Measurements from ENCODE around the gene TERT. TPM values are rescaled to one million over a fixed set of nuclear protein-coding genes. Genes with fewer than 3 reads are reported as not detected.
A peak's percentile ranks its signal among the peaks of the same experiment; 100 is the strongest.

The TERT gene
- total RNA-seq, 3 donors from 2014 or later (not counting 1 experiment from before 2014, with no cell fraction given) = not detected

DNA sequence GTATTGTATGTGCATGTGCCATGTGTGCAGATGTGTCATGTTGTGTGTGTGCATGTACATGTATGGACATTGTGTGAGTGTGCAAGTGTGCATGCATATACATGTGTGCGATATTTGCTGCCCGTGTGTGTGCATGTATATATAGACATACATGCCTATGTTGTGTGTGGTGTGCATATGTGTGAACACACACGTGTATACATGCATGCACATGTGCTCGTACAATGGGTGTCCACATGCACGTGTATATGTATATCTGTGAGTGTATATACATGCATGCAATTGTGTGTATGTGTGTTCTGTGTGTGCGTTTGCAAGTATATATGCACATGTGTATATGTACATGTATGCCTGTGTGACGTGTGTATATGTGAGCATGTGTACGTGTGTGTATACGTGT is 72.7 kb downstream of the TERT start:
- H3K27ac Mint-ChIP-seq = no peak overlapping the region
- TF ChIP-seq, protein P1, sequence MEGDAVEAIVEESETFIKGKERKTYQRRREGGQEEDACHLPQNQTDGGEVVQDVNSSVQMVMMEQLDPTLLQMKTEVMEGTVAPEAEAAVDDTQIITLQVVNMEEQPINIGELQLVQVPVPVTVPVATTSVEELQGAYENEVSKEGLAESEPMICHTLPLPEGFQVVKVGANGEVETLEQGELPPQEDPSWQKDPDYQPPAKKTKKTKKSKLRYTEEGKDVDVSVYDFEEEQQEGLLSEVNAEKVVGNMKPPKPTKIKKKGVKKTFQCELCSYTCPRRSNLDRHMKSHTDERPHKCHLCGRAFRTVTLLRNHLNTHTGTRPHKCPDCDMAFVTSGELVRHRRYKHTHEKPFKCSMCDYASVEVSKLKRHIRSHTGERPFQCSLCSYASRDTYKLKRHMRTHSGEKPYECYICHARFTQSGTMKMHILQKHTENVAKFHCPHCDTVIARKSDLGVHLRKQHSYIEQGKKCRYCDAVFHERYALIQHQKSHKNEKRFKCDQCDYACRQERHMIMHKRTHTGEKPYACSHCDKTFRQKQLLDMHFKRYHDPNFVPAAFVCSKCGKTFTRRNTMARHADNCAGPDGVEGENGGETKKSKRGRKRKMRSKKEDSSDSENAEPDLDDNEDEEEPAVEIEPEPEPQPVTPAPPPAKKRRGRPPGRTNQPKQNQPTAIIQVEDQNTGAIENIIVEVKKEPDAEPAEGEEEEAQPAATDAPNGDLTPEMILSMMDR (IDR thresholded peaks at IDR 0.05) = no peak
- 97% methylated on average over 9 of the region's 9 CpGs for WGBS (ENCODE audit: insufficient coverage)
- no peaks in the 10 kb centered on the region for H3K4me1 Mint-ChIP-seq
- no peaks in the 10 kb centered on the region for H3K9me3 Mint-ChIP-seq
- Histone ChIP-seq H3K36me3 (ENCODE audit: control insufficient read depth, insufficient read depth, low read length) (no peaks in the 10 kb centered on the region), H3K27ac (ENCODE audit: low read length) (no peak overlapping the region), H3K4me1 (ENCODE audit: control insufficient read depth, insufficient read depth, low read length) (no peaks in the 10 kb centered on the region), H3K4me3 (ENCODE audit: low read length) (no peak overlapping the region), H3K27me3 (ENCODE audit: control insufficient read depth, insufficient read depth, low read length) (no peaks in the 10 kb centered on the region), H3K9me3 (ENCODE audit: control insufficient read depth, insufficient read depth, low read length) (no peaks in the 10 kb centered on the region)
- intact Hi-C loops (cut with micrococcal nuclease) = no loop called here
- H3K4me3 Mint-ChIP-seq = no peak overlapping the region
- ATAC-seq (peak in 1 of 3 donors; percentile 18), DNase-seq (no peak)
- peaks cover under 1 to 3% of the 10 kb centered on the region in 2 donors for H3K27me3 Mint-ChIP-seq (ENCODE audit: low read depth in 2 of 2)
- no peaks in the 10 kb centered on the region for H3K36me3 Mint-ChIP-seq

DNA sequence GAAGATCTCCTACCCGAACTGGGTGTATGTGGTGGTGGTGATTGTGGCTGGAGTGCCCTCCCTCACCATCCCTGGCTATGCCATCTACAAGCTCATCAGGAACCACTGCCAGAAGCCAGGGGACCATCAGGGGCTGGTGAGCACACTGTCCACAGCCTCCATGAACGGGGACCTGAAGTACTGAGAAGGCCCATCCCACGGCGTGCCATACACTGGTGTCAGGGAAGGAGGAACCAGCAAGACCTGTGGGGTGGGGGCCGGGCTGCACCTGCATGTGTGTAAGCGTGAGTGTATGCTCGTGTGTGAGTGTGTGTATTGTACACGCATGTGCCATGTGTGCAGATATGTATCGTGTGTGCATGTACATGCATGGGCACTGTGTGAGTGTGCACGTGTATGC is 73.1 kb downstream of the TERT start:
- intact Hi-C loops (cut with micrococcal nuclease) = no loop called here
- H3K27ac Mint-ChIP-seq = no peak overlapping the region

DNA sequence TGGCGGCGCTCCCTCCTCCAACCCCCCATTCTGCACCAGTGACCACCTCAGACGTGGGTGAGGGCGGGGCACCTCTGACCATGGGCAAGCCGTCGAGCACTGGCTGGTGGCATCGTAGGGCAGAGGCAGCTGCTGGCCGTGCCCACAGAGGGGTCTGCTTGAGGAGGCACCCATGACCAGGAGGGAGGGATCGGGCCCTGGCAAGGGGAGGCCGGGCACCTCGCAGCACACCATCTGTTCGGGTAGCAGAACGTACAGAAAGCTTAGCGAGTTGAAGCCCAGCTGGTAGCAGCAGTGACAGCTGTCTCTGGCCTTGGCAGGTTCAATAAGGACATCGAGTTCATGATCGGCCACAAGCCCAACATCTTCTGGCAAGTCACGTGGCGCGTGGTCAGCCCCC is 74.0 kb downstream of the TERT start:
- Mint-ChIP-seq H3K36me3 (no peaks in the 10 kb centered on the region), H3K27me3 (ENCODE audit: low read depth in 2 of 2) (peaks cover 0 to 1% of the 10 kb centered on the region in 2 donors), H3K9me3 (no peaks in the 10 kb centered on the region), H3K4me1 (no peaks in the 10 kb centered on the region), H3K27ac (no peak overlapping the region), H3K4me3 (no peak overlapping the region)
- WGBS (ENCODE audit: insufficient coverage) = 92% methylated on average over 17 of the region's 19 CpGs
- H3K27ac ChIP-seq (ENCODE audit: low read length) = no peak overlapping the region
- intact Hi-C loops (cut with micrococcal nuclease) = no loop called here
- no peaks in the 10 kb centered on the region for H3K9me3 ChIP-seq (ENCODE audit: control insufficient read depth, insufficient read depth, low read length)
- DNase-seq = no peak
- ATAC-seq = no peak
- H3K36me3 ChIP-seq (ENCODE audit: control insufficient read depth, insufficient read depth, low read length) = no peaks in the 10 kb centered on the region
- TF ChIP-seq, protein P1 (IDR thresholded peaks at IDR 0.05) = no peak
- no peaks in the 10 kb centered on the region for H3K4me1 ChIP-seq (ENCODE audit: control insufficient read depth, insufficient read depth, low read length)
- no peak overlapping the region for H3K4me3 ChIP-seq (ENCODE audit: low read length)
- no peaks in the 10 kb centered on the region for H3K27me3 ChIP-seq (ENCODE audit: control insufficient read depth, insufficient read depth, low read length)

More for the DNA sequence above, 73.1 kb downstream of the TERT start:
- WGBS (ENCODE audit: insufficient coverage) = 95% methylated on average over 9 of the region's 10 CpGs
- no peaks in the 10 kb centered on the region for H3K27me3 ChIP-seq (ENCODE audit: control insufficient read depth, insufficient read depth, low read length)
- H3K4me1 ChIP-seq (ENCODE audit: control insufficient read depth, insufficient read depth, low read length) = no peaks in the 10 kb centered on the region
- TF ChIP-seq, protein P1 (IDR thresholded peaks at IDR 0.05) = no peak
- H3K9me3 Mint-ChIP-seq = no peaks in the 10 kb centered on the region
- H3K9me3 ChIP-seq (ENCODE audit: control insufficient read depth, insufficient read depth, low read length) = no peaks in the 10 kb centered on the region
- ATAC-seq (no peak), DNase-seq (no peak)
- H3K27ac ChIP-seq (ENCODE audit: low read length) = no peak overlapping the region
- no peaks in the 10 kb centered on the region for H3K36me3 ChIP-seq (ENCODE audit: control insufficient read depth, insufficient read depth, low read length)
- H3K27me3 Mint-ChIP-seq (ENCODE audit: low read depth in 2 of 2) = peaks cover 0 to 3% of the 10 kb centered on the region in 2 donors
- no peak overlapping the region for H3K4me3 Mint-ChIP-seq
- H3K4me1 Mint-ChIP-seq = no peaks in the 10 kb centered on the region
- no peak overlapping the region for H3K4me3 ChIP-seq (ENCODE audit: low read length)
- H3K36me3 Mint-ChIP-seq = no peaks in the 10 kb centered on the region

DNA sequence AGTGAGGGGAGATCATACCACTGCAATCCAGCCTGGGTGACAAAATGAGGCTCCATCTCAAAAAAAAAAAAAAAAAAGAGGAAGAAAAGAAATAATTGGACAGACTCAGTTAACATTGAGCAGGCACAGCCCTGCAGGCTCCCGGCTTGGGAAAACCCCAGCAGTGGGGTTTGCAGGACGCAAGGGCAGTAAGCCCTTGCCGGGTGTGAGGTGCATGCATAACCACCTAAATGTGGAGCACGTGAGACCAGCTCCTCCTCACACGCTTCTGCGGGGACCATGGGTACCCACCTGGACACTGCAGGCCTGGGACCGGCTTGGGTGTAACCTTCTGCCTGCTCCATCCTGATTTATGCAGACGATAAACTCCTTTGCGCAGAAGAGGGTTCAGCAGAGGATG is 74.5 kb downstream of the TERT start:
- TF ChIP-seq, protein P1 (IDR thresholded peaks at IDR 0.05) = no peak
- Mint-ChIP-seq H3K9me3 (no peaks in the 10 kb centered on the region), H3K27ac (no peak overlapping the region), H3K27me3 (ENCODE audit: low read depth in 2 of 2) (no peaks in the 10 kb centered on the region), H3K4me1 (no peaks in the 10 kb centered on the region), H3K4me3 (no peak overlapping the region), H3K36me3 (no peaks in the 10 kb centered on the region)
- Histone ChIP-seq H3K27me3 (ENCODE audit: control insufficient read depth, insufficient read depth, low read length) (no peaks in the 10 kb centered on the region), H3K36me3 (ENCODE audit: control insufficient read depth, insufficient read depth, low read length) (no peaks in the 10 kb centered on the region), H3K4me3 (ENCODE audit: low read length) (no peak overlapping the region), H3K9me3 (ENCODE audit: control insufficient read depth, insufficient read depth, low read length) (no peaks in the 10 kb centered on the region), H3K4me1 (ENCODE audit: control insufficient read depth, insufficient read depth, low read length) (no peaks in the 10 kb centered on the region), H3K27ac (ENCODE audit: low read length) (no peak overlapping the region)
- DNase-seq (no peak), ATAC-seq (no peak)
- WGBS (ENCODE audit: insufficient coverage) = 92% methylated on average over 9 of the region's 9 CpGs
- intact Hi-C loops (cut with micrococcal nuclease) = no loop called here
